GM21526 (cell line): Measurements from ENCODE around the gene REPIN1.

Experiments used
- ATAC-seq: cut with Tn5 transposase; IDR thresholded peaks from one replicate; pipeline ENCODE4 v1.9.1; 2021; ENCODE audit warnings: moderate library complexity; ENCODE audit not compliant: unreplicated experiment, low FRiP score

The REPIN1 gene

GRCh38 chr7:150420242-150420641, 51.6 kb downstream of the REPIN1 start:
- ATAC-seq: no peak

GRCh38 chr7:150420987-150421674, 52.5 kb downstream of the REPIN1 start:
- ATAC-seq: peak; percentile 90

- ATAC-seq: no peak
Observed at GRCh38 chr7:150421831-150422230, 53.2 kb downstream of the REPIN1 start.
